Measurements from ENCODE around the gene CSN2. TPM values are rescaled to one million over a fixed set of nuclear protein-coding genes. Genes with fewer than 3 reads are reported as not detected.
"Not testable (repeated sequence)": the region's sequence is repeated elsewhere in the genome, so short reads cannot be mapped to it uniquely, and the experiment has no call there.

CSN2 gene
- total RNA-seq, 1 donor from 2014 or later = not detected

- H3K27ac ChIP-seq = no peak within 1 kb of the TSS
- no peaks in the 10 kb centered on the region for H3K27me3 ChIP-seq
- no peaks in the 10 kb centered on the region for H3K9me3 ChIP-seq
- DNase-seq (no peak), ATAC-seq (no peak)
- no peak for TF ChIP-seq CTCF (IDR thresholded peaks at IDR 0.05)
- H3K4me3 ChIP-seq = no peak within 1 kb of the TSS
- intact Hi-C loops (cut with DNase I) = no loop called here
- no peaks in the 10 kb centered on the region for H3K4me1 ChIP-seq
- H3K36me3 ChIP-seq = no peaks in the 10 kb centered on the region
These were observed 34.8 kb downstream of the CSN2 start, which contains the start of gene CSN1S1 for GRCh38 chr4:69930768-69931167. TSS of gene CSN1S1 (plus strand) at chr4:69931068. CDS start at chr4:69932556, 1,488 bp downstream.

- H3K4me3 ChIP-seq; H3K27ac ChIP-seq; H3K4me1 ChIP-seq; H3K9me3 ChIP-seq; ATAC-seq; H3K36me3 ChIP-seq; intact Hi-C loops (cut with DNase I); H3K27me3 ChIP-seq: not testable (repeated sequence)
- DNase-seq = peak; percentile 59
These were observed 41.6 kb downstream of the CSN2 start for GRCh38 chr4:69923782-69924410.

- Histone ChIP-seq H3K9me3 (no peaks in the 10 kb centered on the region), H3K4me1 (no peaks in the 10 kb centered on the region), H3K27ac (no peak overlapping the region), H3K36me3 (no peaks in the 10 kb centered on the region), H3K4me3 (no peak overlapping the region), H3K27me3 (no peaks in the 10 kb centered on the region)
- intact Hi-C loops (cut with DNase I) = no loop called here
- no peak for DNase-seq
- ATAC-seq = no peak
- no peak for TF ChIP-seq CTCF (IDR thresholded peaks at IDR 0.05)
These were observed 44.7 kb downstream of the CSN2 start for GRCh38 chr4:69920874-69921273.

- Histone ChIP-seq H3K4me1 (no peaks in the 10 kb centered on the region), H3K27ac (no peak overlapping the region), H3K4me3 (no peak overlapping the region), H3K36me3 (no peaks in the 10 kb centered on the region), H3K27me3 (no peaks in the 10 kb centered on the region), H3K9me3 (no peaks in the 10 kb centered on the region)
- DNase-seq (no peak), ATAC-seq (no peak)
- intact Hi-C loops (cut with DNase I) = no loop called here
- TF ChIP-seq CTCF (IDR thresholded peaks at IDR 0.05) = no peak
These were observed 55.3 kb downstream of the CSN2 start for GRCh38 chr4:69910016-69910782.

GRCh38 chr4:69909195-69909594 lies 56.3 kb downstream of the CSN2 start:
- ATAC-seq = no peak
- H3K27me3 ChIP-seq = no peaks in the 10 kb centered on the region
- no peaks in the 10 kb centered on the region for H3K36me3 ChIP-seq
- H3K4me1 ChIP-seq = no peaks in the 10 kb centered on the region
- DNase-seq = no peak
- no peaks in the 10 kb centered on the region for H3K9me3 ChIP-seq
- no peak for TF ChIP-seq CTCF (IDR thresholded peaks at IDR 0.05)
- no peak overlapping the region for H3K27ac ChIP-seq
- intact Hi-C loops (cut with DNase I) = no loop called here
- no peak overlapping the region for H3K4me3 ChIP-seq

GRCh38 chr4:69907151-69907550 lies 58.4 kb downstream of the CSN2 start:
- no peak for DNase-seq
- no peaks in the 10 kb centered on the region for H3K4me1 ChIP-seq
- intact Hi-C loops (cut with DNase I) = no loop called here

More at GRCh38 chr4:69907151-69907550, 58.4 kb downstream of the CSN2 start:
- Histone ChIP-seq H3K9me3 (no peaks in the 10 kb centered on the region), H3K4me3 (no peak overlapping the region), H3K27me3 (no peaks in the 10 kb centered on the region), H3K36me3 (no peaks in the 10 kb centered on the region), H3K27ac (no peak overlapping the region)
- no peak for ATAC-seq
- TF ChIP-seq CTCF (IDR thresholded peaks at IDR 0.05) = no peak
